GM18907 (cell line): ENCODE data around the gene CCSER2.
"Not testable (repeated sequence)": the region's sequence is repeated elsewhere in the genome, so short reads cannot be mapped to it uniquely, and the experiment has no call there.

ENCODE experiments used
- ATAC-seq: cut with Tn5 transposase; IDR thresholded peaks from one replicate; pipeline ENCODE4 v1.9.1; 2021; ENCODE audit warnings: mild to moderate bottlenecking, moderate library complexity; ENCODE audit not compliant: unreplicated experiment

Gene CCSER2

GRCh38 chr10:84328418-84329195, at the start of gene CCSER2:
TSS of gene CCSER2 (plus strand) at chr10:84328589. CDS start at chr10:84371053, 42,464 bp downstream.
- ATAC-seq, result peak; percentile 67

DNA sequence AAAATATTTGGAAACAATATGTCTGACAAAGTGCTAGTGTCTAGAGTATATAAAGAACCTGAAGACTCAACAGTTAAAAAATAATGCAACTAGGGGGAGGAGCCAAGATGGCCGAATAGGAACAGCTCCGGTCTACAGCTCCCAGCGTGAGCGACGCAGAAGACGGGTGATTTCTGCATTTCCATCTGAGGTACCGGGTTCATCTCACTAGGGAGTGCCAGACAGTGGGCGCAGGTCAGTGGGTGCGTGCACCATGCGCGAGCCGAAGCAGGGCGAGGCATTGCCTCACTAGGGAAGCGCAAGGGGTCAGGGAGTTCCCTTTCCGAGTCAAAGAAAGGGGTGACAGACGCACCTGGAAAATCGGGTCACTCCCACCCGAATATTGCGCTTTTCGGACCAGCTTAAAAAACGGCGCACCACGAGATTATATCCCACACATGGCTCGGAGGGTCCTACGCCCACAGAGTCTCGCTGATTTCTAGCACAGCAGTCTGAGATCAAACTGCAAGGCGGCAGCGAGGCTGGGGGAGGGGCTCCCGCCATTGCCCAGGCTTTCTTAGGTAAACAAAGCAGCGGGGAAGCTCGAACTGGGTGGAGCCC, 48.4 kb upstream of the CCSER2 start:
- not testable (repeated sequence) for ATAC-seq

GRCh38 chr10:84286695-84287094, 41.7 kb upstream of the CCSER2 start:
- no peak for ATAC-seq

- no peak for ATAC-seq
Observed at GRCh38 chr10:84288151-84288550, 40.2 kb upstream of the CCSER2 start.

GRCh38 chr10:84289521-84290200, 38.7 kb upstream of the CCSER2 start:
- no peak for ATAC-seq

DNA sequence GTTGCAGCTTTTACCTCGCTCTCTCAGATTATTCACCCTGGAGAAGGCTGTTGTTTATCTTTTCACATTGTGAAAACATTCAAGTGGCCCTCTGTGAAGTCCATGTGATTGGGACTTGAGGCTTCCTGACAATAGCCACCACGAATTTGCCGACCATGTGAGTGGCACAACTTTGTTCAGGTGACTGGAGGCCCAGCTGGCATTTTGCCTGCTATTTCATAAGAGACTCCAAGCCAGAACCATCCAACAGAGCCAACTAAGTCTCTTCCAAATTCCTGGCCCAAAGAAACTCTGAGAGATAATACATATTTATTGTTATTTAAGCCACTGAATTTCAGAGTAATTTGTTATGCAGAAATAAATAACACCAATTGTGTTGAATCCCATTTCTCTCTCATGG, 38.2 kb upstream of the CCSER2 start:
- ATAC-seq, result no peak

DNA sequence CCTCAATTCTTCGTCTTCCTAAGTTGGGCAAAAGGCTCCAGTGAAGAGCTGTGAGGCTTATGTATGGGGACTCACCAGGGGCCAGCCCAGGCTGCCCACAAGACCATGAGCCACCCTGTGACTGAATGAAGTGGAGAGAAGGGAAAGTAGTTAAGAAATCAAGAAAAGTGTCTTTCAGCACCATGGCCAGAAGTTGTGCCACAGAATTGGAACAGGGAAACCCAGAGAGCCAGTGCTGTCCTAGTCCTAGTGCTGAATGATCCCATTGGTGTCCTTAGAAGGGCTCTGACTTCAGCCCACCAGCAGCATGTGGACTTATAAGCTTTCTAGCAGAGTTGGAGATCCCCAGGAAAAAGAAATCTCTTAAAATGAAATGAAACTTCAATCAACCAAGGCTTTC, 37.0 kb upstream of the CCSER2 start:
- no peak for ATAC-seq

- ATAC-seq, result peak; percentile 47
Observed at GRCh38 chr10:84292502-84292901, 35.9 kb upstream of the CCSER2 start.

DNA sequence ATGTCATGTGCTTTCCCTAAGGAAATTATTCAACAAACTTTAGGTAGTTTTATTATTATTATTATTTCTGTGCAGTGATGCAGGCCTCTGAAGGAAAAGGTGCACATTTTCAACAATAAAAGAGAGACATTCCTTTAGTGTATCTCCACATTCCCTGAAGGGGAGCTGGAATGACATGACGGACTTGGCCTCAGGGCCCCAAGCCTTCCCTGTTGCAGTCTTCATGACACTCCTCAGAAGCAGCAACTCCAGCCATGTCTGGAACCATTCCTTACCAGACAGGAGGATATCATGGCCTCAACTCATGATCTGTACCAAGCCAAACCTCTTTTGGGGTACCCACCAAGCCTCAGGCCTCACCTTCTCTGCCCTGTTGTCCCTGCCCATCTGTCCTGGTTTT, 35.2 kb upstream of the CCSER2 start:
- no peak for ATAC-seq

DNA sequence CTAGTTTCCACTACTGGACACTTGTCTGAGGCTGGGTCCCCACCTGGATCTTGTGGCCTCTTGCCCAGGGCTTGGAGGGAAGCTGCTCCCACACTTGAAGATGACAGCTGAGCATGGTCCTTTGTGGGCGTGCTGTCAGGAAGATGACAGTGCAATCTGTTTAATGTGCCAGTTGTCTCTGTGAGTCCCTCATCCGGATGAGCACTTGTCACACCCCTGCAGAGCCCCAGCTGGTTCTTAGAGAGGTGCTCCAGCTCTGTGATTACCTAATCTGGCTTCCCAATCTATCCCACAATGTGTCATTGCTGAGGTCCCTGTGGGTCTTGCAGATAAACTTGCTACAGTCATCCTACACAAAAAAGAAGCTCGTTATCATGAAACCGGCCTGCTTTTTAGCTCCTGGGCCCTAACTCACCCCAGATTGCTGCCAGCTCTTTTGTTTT, 34.8 kb upstream of the CCSER2 start:
- no peak for ATAC-seq

- ATAC-seq, result peak; percentile 57
Observed at GRCh38 chr10:84294766-84295447, 33.5 kb upstream of the CCSER2 start.

GRCh38 chr10:84296091-84296981, 32.1 kb upstream of the CCSER2 start:
- no peak for ATAC-seq

- no peak for ATAC-seq
Observed at GRCh38 chr10:84298057-84298456, 30.3 kb upstream of the CCSER2 start.

DNA sequence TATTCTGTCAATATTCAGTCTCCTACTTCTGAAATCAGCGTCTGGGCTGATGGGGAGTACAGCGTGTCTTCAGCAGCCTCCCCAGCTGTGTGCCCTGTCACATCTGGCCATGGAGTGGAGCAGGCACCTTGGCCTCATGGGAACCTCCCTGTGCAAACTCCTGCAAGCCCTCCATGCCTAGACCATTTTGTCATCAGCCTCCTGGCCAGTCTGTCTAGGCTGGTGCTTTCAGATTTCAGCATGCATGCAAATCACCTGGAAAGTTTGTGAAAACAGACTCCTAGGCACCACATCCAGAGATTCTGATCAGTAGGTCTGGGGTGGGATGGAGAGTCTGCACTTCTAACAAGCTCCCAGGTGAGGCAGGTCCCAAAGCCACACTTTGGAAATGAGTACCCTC, 26.2 kb upstream of the CCSER2 start:
- no peak for ATAC-seq

DNA sequence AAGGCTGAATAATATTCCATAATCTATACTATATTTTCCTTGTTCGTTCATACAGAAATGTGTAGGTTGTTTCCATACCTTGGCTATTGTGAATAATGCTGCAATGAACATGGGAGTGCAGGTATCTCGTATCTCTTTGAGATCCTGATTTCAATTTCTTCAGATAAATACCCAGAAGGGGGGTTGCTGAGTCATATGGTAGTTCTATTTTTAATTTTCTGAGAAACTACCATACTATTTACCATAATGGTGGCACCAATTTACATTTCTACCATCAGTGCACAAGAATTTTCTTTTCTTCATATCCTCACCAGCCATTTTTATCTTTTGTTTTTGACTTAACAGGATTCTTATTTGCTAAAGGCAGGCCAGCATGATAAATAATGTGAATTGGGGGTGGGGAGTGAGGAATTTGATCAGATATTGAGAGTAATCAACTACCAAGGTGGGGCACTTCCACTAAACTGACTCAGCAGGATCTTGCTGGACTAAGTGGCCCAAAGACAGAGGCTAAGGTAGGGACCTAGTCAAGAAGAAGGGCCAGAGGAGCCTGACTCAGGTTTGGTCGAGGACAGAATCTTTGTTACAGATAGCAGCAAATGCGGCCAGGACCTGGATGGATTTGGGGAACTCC, 21.5 kb upstream of the CCSER2 start:
- no peak for ATAC-seq

DNA sequence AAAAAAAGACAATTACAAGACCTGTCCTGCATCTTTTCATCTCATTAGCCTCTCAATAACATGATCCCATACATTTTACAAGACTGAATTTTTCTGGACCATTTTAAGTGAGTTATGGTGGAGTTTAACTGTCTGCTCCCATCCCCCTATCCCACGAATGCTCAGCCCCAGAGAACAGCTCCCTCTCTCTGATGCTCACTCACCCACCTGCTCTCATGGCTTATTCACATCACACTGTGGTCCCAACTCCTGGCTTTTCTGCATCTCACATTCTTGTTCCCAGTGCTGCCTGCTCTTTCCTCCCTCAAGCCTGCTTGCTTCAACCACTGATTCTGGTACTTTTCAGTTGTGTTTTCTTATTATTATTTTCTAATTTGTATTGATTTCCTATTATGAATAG, 20.4 kb upstream of the CCSER2 start:
- ATAC-seq, result no peak

DNA sequence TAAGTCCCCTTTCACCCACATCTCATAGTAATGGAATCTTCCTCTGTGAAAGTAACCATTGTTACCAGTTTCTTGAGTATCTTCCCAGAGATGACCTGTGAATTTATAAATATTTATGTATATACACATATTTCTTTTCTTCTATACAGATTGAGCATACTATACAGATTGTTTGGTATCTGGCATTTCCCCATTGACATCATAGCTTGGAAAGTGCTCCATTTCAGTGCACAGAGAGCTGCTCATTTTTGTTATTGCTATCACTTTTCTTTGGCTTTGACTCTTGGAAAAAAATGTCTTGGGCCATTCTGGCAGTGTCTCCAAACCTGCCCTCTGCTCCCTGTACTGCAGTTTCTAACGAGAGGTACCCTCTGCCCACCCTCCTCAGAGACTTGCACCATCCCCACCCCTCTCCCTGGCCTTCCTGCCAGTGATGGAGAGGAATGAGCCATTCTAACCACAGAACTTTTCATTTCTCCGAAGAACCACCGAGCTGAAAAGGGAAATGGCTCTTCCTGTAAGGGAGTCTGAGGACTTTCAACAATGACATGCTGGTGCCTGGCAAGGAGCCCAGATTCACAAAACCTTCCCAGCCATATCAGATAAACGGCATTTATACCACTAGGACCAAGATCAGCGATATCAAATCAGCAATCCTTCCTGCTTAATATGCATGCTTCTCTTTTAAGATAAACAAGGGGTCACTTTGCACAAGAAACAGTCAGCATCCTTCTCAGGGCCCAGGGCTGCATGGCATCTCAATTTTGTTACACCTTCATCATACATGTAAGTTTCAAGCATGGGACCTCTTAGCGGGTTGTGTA, 19.7 kb upstream of the CCSER2 start:
- ATAC-seq, result no peak

GRCh38 chr10:84310470-84310869, 17.9 kb upstream of the CCSER2 start:
- no peak for ATAC-seq

GRCh38 chr10:84311576-84311975, 16.8 kb upstream of the CCSER2 start:
- ATAC-seq, result no peak
